ELR (cell line): ENCODE measurements around the gene RING1.
A peak's percentile ranks its signal among the peaks of the same experiment; 100 is the strongest.

Experiments
- DNase-seq: peaks from one replicate; pipeline ENCODE4 v3.0.0-alpha.2; 2015; ENCODE audit warnings: low read depth

RING1 gene

GRCh38 chr6:33208091-33208967, at the start of gene RING1:
Gene RING1, plus strand, starts transcription at chr6:33208500. Its CDS starts 323 bp downstream, at chr6:33208823.
- peak; percentile 79 for DNase-seq

GRCh38 chr6:33160096-33160495, 48.2 kb upstream of the RING1 start:
- no peak for DNase-seq

GRCh38 chr6:33160728-33161344, 47.5 kb upstream of the RING1 start:
- DNase-seq, result peak; percentile 85

- peak; percentile 73 for DNase-seq
Observed at GRCh38 chr6:33161354-33162331, 46.7 kb upstream of the RING1 start.

- no peak for DNase-seq
Observed at GRCh38 chr6:33163540-33163939, 44.8 kb upstream of the RING1 start.

- DNase-seq, result no peak
Observed at GRCh38 chr6:33164176-33164575, 44.1 kb upstream of the RING1 start.

- DNase-seq, result no peak
Observed at GRCh38 chr6:33164665-33165373, 43.5 kb upstream of the RING1 start.

GRCh38 chr6:33165581-33166258, 42.6 kb upstream of the RING1 start:
- no peak for DNase-seq

GRCh38 chr6:33166363-33166762, 41.9 kb upstream of the RING1 start:
- no peak for DNase-seq

GRCh38 chr6:33166811-33167210, 41.5 kb upstream of the RING1 start:
- no peak for DNase-seq

GRCh38 chr6:33167374-33168283, 40.7 kb upstream of the RING1 start:
- DNase-seq, result no peak

GRCh38 chr6:33168284-33168601, 40.1 kb upstream of the RING1 start:
- no peak for DNase-seq

GRCh38 chr6:33168639-33169038, 39.7 kb upstream of the RING1 start:
- no peak for DNase-seq

GRCh38 chr6:33169291-33170175, 38.8 kb upstream of the RING1 start:
- DNase-seq, result no peak

- DNase-seq, result no peak
Observed at GRCh38 chr6:33170176-33171015, 37.9 kb upstream of the RING1 start.

GRCh38 chr6:33171016-33171879, 37.1 kb upstream of the RING1 start:
- DNase-seq, result no peak
